Raji (cell line): ENCODE data around the gene IGF2BP2.

ENCODE experiments used
- POLR2A ChIP-seq: IDR thresholded peaks from 2 replicates; pipeline ENCODE4 v1.6.1; 2011; ENCODE audit warnings: low read depth, low read length, control low read depth; ENCODE audit not compliant: insufficient read depth

IGF2BP2 gene

DNA sequence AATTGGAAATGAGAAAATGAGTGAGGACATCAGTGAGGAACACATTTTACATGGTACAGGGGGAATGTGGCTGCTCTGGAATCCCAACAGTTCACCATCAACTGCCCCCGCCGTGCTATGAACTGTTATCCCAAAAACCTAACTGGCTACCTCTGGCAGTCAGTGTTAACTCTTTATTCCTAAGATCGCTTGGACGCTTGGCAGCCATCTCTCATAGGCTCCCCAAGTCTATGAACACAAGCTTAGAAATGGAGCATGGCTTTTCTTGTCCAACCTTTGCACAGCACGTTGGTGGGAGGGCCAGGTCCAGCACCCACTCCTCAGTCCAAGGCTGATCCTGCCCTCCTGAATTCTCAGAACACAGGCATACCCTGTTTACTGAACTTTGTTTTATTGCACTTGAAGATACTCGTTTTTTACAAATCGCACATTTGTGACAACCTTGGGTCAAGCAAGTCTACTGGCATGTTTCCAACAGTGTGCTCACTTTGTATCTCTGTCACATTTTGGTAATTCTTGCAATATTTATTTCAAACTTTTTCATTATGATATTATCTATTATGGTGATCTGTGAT lies 185.1 kb downstream of the IGF2BP2 start:
- TF ChIP-seq POLR2A: no peak

DNA sequence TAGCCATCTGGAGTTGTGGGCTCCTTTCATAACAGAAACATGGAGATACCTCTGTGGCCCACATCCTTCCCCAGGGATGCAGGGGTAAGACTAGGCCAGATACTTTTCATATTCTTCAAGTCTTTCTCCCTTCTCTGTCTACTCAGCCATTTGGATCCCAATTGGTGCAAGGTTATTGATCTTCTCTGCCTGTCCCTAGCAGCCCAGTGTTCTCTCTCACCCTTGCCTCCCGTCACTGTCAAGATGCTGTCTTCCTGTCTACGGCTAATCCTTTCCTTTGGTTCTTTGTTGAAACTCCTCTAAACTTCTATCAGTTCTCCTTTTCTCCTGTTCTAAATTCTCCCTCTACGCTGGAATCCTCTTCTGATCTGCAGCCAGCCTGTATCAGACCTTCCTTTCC lies 187.5 kb downstream of the IGF2BP2 start:
- TF ChIP-seq POLR2A: no peak

DNA sequence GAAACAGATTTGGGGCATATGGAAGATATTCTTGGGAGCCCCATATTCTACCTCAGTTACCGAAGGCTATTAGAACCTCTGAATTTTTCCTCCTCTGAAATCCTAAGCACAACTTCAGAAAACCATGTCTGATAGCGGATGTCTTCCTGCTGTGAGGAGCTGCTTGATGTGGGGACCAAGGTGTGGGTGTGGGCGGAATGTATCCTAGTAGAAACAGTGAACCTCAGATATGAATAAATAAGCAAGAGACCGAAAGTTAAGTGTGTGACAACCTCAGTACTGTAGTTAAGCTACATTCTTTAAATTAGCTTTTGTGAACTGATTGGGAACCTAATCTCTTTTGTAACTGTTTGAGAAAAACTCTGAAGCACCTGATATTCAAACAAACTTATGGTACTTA lies 191.8 kb downstream of the IGF2BP2 start:
- TF ChIP-seq POLR2A: no peak

DNA sequence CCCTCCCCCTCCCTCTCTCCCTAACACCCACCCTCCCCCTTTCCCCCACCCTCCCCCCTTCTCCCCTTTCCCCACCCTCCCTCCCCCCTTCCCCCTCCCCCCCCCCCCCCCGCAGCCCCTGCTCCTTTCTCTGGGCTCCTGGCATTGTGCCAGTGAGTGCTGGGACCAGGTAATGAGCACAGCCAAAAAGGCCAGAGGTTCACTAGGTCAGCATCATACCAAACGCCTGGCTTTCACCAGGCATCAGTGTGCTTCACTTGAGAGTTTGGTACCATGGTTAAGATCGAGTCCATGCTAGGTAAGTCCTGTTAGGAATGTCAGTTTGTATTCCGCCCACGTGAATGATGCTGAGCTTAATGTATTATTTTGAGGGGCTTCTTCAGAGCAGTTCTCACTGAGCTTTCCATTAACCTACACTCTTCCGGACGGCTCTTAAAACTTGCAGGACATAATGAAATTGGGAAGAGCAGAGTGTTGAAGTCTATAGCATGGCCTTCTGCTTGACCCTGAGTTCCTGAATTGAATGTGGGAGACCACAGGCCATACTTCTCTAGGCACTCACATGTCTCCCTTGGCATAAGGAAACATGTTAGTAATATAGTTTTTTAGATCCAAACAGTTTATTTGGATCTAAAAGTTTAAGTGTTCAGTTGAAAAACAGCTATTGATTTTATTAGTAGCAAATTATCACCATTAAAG lies 193.2 kb downstream of the IGF2BP2 start:
- TF ChIP-seq POLR2A: no peak

DNA sequence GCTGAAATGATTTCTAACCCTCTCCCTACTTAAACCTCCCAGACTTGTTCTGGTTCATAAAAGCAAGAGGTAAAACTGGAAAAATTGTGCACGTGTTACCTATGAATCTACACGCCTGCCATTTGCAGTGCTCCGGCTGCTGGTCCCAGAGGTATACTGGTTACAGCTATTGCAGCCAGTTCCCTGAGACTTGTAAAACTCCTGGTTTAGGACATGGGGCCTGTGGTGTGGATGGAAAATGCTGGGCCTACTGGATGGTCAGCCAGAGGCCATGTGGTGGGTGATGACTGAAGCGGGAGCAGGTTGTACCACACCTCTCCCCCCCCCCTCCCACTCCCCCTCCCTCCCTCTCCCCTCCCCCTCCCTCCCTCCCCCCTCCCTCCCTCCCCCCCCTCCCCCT lies 193.7 kb downstream of the IGF2BP2 start:
- TF ChIP-seq POLR2A: no peak

DNA sequence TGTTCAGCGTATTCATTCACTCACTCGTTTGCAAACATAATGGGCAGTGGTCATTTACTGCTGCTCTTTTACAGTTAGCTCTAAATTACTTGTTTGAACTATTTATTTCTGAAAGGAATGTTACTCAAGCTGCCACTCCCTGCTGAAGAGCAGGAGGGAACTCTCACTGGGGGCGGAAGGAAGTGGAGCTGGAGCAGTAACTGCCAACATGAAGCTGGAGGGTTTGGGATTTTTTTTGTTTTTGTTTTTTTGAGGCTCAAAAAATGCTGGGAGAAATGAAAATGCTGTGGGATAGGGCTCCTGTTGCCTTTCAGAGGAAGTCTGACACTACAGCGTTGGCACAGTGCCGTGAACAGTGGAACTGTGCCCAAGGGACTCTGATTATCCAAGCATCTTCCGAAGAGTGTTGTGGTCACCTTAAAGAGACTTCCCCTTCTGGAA lies 194.6 kb downstream of the IGF2BP2 start:
- no peak for TF ChIP-seq POLR2A

DNA sequence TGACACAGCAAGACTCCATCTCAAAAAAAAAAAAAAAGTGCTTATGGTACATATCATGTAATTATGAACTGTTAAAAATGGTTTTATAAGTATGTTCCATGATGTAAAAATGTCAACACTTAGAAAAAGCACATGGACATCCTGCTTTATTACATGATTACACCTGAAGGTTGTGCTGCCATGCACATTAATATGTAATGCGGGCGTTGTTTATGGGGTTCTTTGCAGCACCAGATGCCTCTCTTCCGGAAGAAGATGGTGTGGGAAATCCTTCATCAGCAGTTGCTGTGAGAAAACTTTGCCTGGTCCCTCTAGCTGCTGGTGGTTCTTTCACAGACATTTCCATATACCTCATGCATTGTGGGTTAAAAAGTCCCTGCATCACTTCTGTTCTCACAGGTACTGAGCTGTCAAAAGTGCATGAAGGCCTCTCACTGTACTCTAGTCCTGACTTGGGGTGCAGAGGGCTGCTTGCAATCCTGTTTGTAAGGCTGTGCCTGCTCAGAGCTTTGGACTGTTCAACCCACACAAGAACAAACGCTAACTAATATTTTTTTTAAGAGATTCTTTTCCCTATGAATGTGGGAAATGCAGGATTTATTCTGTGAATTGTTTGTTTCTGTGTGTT lies 195.2 kb downstream of the IGF2BP2 start:
- TF ChIP-seq POLR2A: no peak

DNA sequence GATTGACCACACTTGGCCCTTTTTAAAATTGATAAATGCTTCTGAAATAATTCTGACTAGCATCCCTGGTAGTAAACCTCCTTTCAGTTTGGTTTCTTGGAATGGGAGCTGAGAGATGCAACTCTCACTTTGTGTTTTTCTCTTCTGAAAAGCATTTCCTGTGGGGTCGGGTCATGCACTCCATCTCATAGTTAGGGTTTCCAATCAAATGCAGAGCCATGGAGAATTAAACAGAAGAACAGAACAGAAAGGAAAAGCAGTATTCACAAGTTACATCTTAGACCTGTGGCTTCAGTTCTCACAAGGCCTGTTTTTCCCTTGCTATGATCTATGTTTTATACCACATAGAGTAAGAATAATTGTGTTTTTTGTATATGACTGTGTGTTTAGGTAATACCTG lies 199.1 kb downstream of the IGF2BP2 start:
- no peak for TF ChIP-seq POLR2A

DNA sequence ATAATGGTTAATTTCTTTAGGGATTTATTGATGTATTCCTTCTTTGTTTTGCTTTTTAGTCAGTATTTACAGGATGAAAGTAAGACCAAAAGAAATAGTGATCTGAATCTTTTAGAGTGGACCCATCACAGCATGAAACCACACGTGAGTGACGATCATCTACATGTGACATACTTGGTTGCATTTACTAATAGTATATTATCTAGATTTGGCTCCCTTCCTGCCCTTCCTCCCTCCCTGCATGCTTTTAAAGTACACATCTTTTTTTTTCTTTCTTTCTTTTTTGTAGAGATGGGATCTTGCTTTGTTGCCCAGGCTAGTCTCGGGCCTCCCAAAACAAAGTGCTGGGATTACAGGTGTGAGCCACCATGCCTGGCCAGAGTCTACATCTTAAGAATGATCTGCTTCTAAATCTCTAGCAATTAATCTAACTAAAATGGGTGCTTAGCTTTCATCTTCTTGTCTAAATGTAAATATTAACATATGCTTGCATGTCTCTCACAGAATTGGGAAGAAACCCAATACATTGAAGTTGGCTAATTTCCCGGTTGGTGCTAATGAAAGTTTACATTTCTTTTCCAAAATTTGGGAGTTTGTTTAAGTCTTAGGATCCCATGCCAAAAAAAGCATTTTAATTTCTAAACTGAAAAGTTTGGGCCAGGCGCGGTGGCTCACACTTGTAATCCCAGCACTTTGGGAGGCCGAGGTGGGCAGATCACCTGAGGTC lies 200.7 kb downstream of the IGF2BP2 start:
- no peak for TF ChIP-seq POLR2A

DNA sequence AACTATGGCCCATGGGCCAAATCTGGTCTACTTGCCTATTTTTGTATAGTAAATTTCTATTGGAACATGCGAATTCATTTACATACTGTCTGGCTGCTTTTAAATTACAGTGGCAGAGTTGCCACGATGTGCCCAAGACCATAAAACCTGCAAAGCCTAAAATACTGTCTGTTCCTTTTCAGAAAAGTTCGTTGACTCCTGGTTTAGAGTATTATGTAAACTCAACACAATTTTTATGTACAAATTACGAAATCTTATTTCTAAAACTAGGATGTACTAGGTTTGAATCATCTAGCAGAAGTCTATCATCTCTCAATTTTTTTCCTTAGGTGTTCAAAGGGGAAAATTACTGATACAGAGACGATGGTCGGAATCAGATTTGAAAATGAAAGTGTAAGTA lies 211.8 kb downstream of the IGF2BP2 start:
- TF ChIP-seq POLR2A: no peak

DNA sequence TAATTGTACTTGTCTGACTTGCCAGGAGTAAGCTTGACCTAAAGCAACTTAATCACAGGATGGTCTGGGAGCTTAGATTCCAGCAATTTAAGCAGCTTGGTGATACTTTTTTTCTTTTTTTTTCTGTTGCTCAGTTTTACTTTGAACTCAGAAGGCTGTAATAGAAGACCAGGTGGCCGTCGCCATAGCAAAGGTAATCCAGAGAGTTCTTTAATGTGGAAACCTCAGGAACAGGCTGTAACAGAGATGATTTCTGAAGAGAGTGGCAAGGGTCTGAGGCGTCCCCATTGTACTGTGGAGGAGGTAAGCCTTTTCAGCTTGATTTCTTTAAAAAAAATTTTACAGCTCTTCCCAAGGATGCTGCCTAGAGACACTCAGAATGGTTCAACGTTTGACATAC lies 218.6 kb downstream of the IGF2BP2 start:
- no peak for TF ChIP-seq POLR2A

DNA sequence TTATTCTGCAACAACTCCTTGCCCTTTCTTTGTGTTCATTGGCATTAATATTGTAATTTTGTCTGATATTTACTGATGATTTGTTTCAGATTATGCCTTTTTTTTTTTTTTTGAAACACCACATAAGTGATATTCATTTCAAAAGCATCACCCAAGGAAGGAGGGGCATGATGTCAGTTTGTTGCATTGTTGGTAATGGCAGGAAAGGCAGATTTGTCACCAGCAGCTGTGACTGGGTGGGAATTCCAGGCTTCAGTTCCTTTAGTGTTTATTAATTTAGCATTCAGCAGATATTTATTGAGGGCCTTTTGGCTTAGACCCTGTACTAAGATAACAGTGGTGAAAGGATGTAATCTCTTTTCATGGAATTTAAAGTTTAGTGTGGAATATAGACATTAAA lies 219.3 kb downstream of the IGF2BP2 start:
- TF ChIP-seq POLR2A: no peak

DNA sequence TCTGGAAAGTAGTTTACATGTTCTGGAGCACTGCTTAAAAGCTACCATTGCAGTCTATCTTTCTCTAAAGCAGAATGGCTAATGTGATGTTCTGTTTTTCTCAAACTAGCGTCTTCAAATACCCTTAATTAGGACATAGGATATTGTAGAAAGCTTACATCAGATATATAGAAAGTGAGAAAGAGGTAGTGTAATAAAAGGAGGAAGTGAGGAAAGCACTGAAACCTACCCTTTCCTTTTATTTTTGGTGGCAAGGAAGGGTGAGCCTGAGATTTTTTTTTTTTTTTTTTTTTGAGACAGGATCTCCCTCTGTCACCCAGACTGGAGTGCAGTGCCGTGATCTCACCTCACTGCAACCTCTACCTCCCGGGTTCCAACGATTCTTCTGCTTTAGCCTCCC lies 229.3 kb downstream of the IGF2BP2 start:
- no peak for TF ChIP-seq POLR2A

DNA sequence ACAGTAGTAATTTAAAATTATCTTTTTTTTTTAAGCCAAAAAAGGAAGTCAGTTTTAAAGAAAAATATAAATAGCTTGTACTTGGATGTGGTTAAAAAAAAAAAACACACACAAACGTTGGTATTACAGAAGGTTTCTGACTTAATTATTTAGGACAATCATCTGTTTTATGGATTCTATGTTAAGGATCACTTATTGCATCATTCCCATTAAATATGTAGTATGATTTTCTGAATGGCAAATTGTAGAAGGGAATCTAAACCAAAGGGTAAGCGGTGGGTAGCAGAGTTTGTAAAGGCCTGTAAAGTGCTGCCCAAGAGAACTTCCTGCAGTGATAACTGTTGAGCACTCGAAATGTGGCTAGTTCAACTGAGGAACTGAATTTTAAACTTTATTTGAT lies 230.8 kb downstream of the IGF2BP2 start:
- no peak for TF ChIP-seq POLR2A
